COLO668 (cell line): Measurements from ENCODE around the gene FAM177B.
A peak's percentile ranks its signal among the peaks of the same experiment; 100 is the strongest.

ENCODE experiments used
- DNase-seq: peaks from one replicate; lab custom pipeline; 2025; ENCODE audit not compliant: unreplicated experiment; lab: John Stamatoyannopoulos, UW

FAM177B gene

GRCh38 chr1:222736972-222737371 lies at the start of gene FAM177B:
Gene FAM177B, plus strand, starts transcription at chr1:222737202. Its CDS starts 9,344 bp downstream, at chr1:222746546.
- DNase-seq = no peak

GRCh38 chr1:222691016-222691415 lies 46.0 kb upstream of the FAM177B start:
- no peak for DNase-seq

- no peak for DNase-seq
Measured at GRCh38 chr1:222694927-222695326, 42.1 kb upstream of the FAM177B start.

- no peak for DNase-seq
Measured at GRCh38 chr1:222696741-222697140, 40.3 kb upstream of the FAM177B start.

- DNase-seq = no peak
Measured at GRCh38 chr1:222697203-222697602, 39.8 kb upstream of the FAM177B start.

GRCh38 chr1:222697826-222698225 lies 39.2 kb upstream of the FAM177B start:
- no peak for DNase-seq

GRCh38 chr1:222702210-222702609 lies 34.8 kb upstream of the FAM177B start:
- DNase-seq = no peak

GRCh38 chr1:222704260-222704659 lies 32.7 kb upstream of the FAM177B start:
- DNase-seq = no peak

GRCh38 chr1:222706815-222707214 lies 30.2 kb upstream of the FAM177B start:
- DNase-seq = no peak

- no peak for DNase-seq
Measured at GRCh38 chr1:222709700-222710153, 27.3 kb upstream of the FAM177B start.

GRCh38 chr1:222711319-222712252 lies 25.4 kb upstream of the FAM177B start:
- DNase-seq = peak; percentile 54

- peak; percentile 94 for DNase-seq
Measured at GRCh38 chr1:222712253-222713090, 24.5 kb upstream of the FAM177B start, which contains the start of the genes AIDA and BROX. Gene AIDA, minus strand, starts transcription at chr1:222712491. Its CDS starts 174 bp downstream, at chr1:222712317. Gene BROX, plus strand, starts transcription at chr1:222712564. Its CDS starts 3,136 bp downstream, at chr1:222715700.

- peak; percentile 97 for DNase-seq
Measured at GRCh38 chr1:222713091-222713961, 23.7 kb upstream of the FAM177B start.

GRCh38 chr1:222716393-222716792 lies 20.6 kb upstream of the FAM177B start:
- no peak for DNase-seq

- DNase-seq = no peak
Measured at GRCh38 chr1:222728746-222729145, 8.3 kb upstream of the FAM177B start.

- no peak for DNase-seq
Measured at GRCh38 chr1:222730866-222731265, 6.1 kb upstream of the FAM177B start.

- no peak for DNase-seq
Measured at GRCh38 chr1:222732216-222733159, 4.5 kb upstream of the FAM177B start.

- DNase-seq = no peak
Measured at GRCh38 chr1:222734740-222735139, 2.3 kb upstream of the FAM177B start.

- DNase-seq = no peak
Measured at GRCh38 chr1:222736470-222736869, 532 bp upstream of the FAM177B start.
